SK-N-SH (cell line): ENCODE results near the gene NTN1.

Source experiments
- EP300 ChIP-seq, 2 experiments: IDR thresholded peaks; 2 replicates each; pipeline versions ENCODE4 v1.4.0 to v1.6.1; 2012; ENCODE audit warnings: borderline replicate concordance in 1 of 2, low read depth in 1 of 2, low read length in 1 of 2
- EZH2phosphoT487 ChIP-seq: fragments of 200-600 bp; sonication (generic); IDR thresholded peaks from 2 replicates; pipeline ENCODE4 v1.6.1; 2017; ENCODE audit warnings: low read depth, mixed run types, mild to moderate bottlenecking, antibody characterized with exemption, moderate library complexity, borderline replicate concordance
- FOXM1 ChIP-seq: IDR thresholded peaks from 2 replicates; pipeline ENCODE4 v1.4.0; 2012; ENCODE audit warnings: low read depth, mild to moderate bottlenecking
- GABPA ChIP-seq: IDR thresholded peaks from 2 replicates; pipeline ENCODE4 v1.4.0; 2012; ENCODE audit warnings: low read depth, mild to moderate bottlenecking
- NFIC ChIP-seq: IDR thresholded peaks from 2 replicates; pipeline ENCODE4 v1.4.0; 2012; ENCODE audit warnings: borderline replicate concordance
- POLR2AphosphoS5 ChIP-seq: IDR thresholded peaks from 2 replicates; pipeline ENCODE4 v1.6.1; 2012; ENCODE audit warnings: low read depth, low read length
- RCOR1 ChIP-seq: fragments of 150-350 bp; IDR thresholded peaks from 2 replicates; pipeline ENCODE4 v1.6.1; 2017; ENCODE audit warnings: antibody characterized with exemption, low read length
- SMC3 ChIP-seq: IDR thresholded peaks from 2 replicates; pipeline ENCODE4 v1.6.1; 2012; ENCODE audit warnings: low read depth, low read length, improper control_type of control experiment
- YY1 ChIP-seq: IDR thresholded peaks from 2 replicates; pipeline ENCODE4 v1.4.0; 2012; ENCODE audit warnings: low read depth, mild to moderate bottlenecking
- TF ChIP-seq, protein P1 (sequence below): fragments of 150-350 bp; IDR thresholded peaks from 2 replicates; pipeline ENCODE4 v1.6.1; 2017; ENCODE audit warnings: antibody characterized with exemption, low read length, low read depth, borderline replicate concordance
- TF ChIP-seq, protein P2 (sequence below): fragments of 200-600 bp; sonication (generic); IDR thresholded peaks from 2 replicates; pipeline ENCODE4 v1.6.1; 2017; ENCODE audit warnings: antibody characterized with exemption, mild to moderate bottlenecking, moderate library complexity
- TF ChIP-seq, protein P3 (sequence below): IDR thresholded peaks from 2 replicates; pipeline ENCODE4 v1.4.0; 2012; ENCODE audit warnings: low read depth

DNA sequence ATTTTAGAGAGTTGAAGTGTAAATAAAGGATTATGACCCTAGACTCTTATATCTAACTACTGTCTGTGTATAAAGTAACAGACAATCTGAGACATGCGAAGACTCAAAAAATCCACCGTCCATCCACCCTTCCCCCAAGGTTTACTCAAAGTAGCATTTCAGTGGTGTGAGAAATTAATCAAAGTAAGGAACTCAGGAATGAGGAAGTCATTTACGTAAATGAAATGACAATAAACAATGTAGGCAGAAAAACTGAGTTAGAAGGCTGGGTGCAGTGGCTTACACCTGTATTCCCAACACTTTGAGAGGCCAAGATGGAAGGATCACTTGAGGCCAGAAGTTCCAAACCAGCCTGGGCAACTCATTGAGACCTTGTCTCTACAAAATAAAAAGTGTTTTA is 19.8 kb upstream of the NTN1 start:
- TF ChIP-seq SMC3 (no peak), NFIC (no peak), EP300 (IDR thresholded peaks at IDR 0.05; ENCODE audit: borderline replicate concordance in 1 of 2, low read depth in 1 of 2, low read length in 1 of 2) (no peak), POLR2AphosphoS5 (no peak), FOXM1 (no peak), EZH2phosphoT487 (no peak), GABPA (no peak), YY1 (no peak), RCOR1 (no peak)
- TF ChIP-seq, protein P1, sequence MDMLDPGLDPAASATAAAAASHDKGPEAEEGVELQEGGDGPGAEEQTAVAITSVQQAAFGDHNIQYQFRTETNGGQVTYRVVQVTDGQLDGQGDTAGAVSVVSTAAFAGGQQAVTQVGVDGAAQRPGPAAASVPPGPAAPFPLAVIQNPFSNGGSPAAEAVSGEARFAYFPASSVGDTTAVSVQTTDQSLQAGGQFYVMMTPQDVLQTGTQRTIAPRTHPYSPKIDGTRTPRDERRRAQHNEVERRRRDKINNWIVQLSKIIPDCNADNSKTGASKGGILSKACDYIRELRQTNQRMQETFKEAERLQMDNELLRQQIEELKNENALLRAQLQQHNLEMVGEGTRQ: no peak
- TF ChIP-seq, protein P2, sequence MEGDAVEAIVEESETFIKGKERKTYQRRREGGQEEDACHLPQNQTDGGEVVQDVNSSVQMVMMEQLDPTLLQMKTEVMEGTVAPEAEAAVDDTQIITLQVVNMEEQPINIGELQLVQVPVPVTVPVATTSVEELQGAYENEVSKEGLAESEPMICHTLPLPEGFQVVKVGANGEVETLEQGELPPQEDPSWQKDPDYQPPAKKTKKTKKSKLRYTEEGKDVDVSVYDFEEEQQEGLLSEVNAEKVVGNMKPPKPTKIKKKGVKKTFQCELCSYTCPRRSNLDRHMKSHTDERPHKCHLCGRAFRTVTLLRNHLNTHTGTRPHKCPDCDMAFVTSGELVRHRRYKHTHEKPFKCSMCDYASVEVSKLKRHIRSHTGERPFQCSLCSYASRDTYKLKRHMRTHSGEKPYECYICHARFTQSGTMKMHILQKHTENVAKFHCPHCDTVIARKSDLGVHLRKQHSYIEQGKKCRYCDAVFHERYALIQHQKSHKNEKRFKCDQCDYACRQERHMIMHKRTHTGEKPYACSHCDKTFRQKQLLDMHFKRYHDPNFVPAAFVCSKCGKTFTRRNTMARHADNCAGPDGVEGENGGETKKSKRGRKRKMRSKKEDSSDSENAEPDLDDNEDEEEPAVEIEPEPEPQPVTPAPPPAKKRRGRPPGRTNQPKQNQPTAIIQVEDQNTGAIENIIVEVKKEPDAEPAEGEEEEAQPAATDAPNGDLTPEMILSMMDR: no peak
- TF ChIP-seq, protein P3, sequence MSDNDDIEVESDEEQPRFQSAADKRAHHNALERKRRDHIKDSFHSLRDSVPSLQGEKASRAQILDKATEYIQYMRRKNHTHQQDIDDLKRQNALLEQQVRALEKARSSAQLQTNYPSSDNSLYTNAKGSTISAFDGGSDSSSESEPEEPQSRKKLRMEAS: no peak
